ENCODE results near the gene RNF111.
A peak's percentile ranks its signal among the peaks of the same experiment; 100 is the strongest.

RNF111 gene

DNA sequence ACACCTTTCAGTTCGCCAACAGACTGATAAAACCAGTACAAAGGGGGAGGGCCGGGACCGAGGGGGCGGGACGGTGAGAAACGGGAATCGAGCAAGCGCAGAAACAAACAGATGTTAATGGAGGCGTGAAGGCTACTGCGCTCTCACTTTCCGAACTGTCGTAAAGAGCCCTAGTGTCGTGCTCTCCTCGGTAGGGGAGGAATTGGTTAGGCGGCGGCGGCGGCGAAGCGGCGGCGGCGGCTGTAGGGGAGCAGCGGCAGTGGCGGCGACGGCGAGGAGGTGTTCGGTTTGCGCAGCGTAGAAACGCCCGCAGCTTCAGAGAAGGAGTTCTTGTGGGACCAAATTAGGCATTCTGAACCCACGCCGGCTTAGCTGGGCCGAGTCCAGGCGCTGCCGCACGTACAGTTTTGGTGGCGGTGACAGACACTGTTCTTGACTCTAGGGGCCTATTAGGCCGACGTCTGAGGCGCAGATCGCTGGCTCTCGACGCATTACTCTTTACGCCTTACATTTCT, at the start of gene RNF111:
Gene RNF111 (plus strand): TSS at position 173 of the 515 bp plus-strand sequence. CDS start 43,160 bp downstream, outside the sequence.
- DNase-seq (ENCODE audit: low spot score) = peak; percentile 92

DNA sequence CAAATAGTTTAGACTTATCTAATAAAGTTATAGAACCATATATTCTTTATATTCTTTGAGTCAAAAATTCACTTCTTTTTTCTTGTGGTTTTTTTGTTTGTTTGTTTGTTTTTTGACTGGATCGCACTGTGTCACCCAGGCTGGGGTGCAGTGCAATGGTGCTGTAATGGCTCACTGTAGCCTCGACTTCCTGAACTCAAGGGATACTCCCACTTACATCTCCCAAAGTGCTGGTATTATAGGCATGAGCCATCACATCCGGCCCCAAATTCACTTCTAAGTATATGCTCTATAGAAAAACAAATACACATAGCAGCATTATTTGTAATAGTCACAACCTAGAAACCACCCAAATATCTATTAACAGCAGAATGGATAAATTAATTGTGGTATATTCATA, 40.3 kb upstream of the RNF111 start:
- DNase-seq (ENCODE audit: low spot score) = no peak

GRCh38 chr15:58951388-58952007, 36.0 kb upstream of the RNF111 start:
- no peak for DNase-seq (ENCODE audit: low spot score)

DNA sequence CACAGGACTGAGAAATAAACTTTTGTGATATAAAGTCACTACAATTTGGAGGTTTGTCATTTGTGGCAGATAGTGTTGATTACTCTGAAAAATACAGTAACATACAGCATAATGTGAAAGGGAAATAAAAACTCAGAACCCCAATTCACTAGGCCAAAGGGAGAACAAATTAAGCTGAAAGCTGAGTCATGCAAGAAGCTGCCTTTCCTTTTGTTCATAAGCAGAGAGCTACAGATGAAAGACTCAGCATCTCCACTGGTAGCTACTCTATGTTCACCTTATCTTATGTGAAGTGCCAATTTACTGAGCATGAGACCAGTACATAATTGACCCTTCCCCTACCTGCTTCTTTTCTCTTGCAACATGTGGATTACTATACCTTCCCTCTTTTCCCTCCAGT, 34.7 kb upstream of the RNF111 start:
- DNase-seq (ENCODE audit: low spot score) = no peak

- DNase-seq (ENCODE audit: low spot score) = peak; percentile 60
Observed at GRCh38 chr15:58957101-58957973, 30.1 kb upstream of the RNF111 start.

- no peak for DNase-seq (ENCODE audit: low spot score)
Observed at GRCh38 chr15:58958811-58959210, 28.7 kb upstream of the RNF111 start.

DNA sequence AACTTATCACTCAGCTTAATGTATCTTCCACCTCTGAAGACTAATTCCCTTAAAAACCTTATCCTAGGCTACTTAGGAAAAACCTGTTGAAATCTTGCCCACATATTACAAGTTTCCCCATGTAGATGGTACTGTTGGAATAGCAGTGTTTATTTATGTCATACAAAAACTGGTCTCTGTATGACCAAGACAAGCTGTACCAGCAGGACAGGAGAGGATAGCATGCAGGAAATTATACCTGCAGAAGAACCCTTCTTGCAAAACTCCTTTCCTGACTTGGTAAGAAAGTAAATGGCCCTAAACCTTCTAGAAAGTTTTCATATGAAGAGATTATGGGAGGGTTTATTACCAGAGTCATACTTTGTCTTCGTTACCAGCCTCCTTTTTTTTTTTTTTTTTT, 25.3 kb upstream of the RNF111 start:
- DNase-seq (ENCODE audit: low spot score) = no peak

DNA sequence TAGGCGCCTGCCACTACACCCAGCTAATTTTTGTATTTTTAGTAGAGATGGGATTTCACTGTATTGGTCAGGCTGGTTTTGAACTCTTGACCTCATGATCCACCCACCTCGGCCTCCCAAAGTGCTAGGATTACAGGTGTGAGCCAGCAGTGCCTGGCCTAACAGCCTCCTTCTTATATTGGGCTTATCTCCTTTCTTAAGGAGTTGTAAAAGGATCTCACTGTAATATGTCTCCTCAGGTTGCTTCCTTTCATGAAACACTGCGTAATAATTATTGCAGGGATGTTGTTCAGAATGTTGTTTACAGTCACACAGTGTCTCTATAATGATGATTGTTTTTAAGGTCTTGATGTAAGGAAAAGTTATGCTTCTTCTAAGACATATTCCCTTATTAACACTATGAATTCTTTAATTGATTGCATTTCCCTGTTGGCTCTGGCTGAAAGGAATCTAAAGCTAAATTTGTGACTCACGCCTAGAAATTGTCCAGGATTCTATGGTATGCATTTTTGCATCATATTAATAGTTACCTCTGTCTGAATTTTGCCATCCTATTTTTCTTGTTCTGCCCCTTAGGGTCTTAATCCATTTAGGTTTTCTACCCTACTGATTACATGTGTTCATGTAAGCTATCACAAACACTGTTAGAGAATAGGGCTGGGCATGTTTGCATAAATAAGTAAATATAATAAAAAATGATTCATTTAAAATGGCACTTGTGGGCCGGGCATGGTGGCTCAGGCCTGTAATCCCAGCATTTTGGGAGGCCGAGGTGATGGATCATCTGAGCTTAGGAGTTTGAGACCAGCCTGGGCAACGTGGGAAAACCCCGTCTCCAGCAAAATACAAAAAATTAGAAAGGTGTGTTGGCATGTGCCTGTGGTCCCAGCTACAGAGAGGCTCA, 24.5 kb upstream of the RNF111 start:
- no peak for DNase-seq (ENCODE audit: low spot score)

DNA sequence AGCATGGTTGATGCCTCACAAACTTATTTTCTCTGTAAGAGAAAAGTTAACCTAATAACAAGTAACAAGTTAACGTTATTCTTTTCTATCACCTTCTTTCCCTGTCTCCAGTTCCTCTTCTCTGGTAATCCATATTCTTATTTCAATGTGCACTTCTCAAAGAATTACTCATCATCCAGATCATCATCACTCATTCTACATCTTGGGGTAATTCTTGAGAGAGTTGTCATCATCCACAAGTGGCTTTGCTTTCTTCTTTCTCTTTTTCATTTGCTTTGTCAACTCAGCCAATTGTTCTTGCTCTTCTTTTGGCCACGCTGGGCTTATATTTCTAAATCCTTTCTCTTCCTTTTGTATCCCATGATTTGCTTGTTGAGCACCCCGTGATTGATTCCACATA, 20.8 kb upstream of the RNF111 start:
- no peak for DNase-seq (ENCODE audit: low spot score)

- DNase-seq (ENCODE audit: low spot score) = no peak
Observed at GRCh38 chr15:58967479-58967878, 20.0 kb upstream of the RNF111 start.

GRCh38 chr15:58977887-58978286, 9.6 kb upstream of the RNF111 start:
- DNase-seq (ENCODE audit: low spot score) = no peak

GRCh38 chr15:58980351-58980939, 7.0 kb upstream of the RNF111 start:
- no peak for DNase-seq (ENCODE audit: low spot score)

DNA sequence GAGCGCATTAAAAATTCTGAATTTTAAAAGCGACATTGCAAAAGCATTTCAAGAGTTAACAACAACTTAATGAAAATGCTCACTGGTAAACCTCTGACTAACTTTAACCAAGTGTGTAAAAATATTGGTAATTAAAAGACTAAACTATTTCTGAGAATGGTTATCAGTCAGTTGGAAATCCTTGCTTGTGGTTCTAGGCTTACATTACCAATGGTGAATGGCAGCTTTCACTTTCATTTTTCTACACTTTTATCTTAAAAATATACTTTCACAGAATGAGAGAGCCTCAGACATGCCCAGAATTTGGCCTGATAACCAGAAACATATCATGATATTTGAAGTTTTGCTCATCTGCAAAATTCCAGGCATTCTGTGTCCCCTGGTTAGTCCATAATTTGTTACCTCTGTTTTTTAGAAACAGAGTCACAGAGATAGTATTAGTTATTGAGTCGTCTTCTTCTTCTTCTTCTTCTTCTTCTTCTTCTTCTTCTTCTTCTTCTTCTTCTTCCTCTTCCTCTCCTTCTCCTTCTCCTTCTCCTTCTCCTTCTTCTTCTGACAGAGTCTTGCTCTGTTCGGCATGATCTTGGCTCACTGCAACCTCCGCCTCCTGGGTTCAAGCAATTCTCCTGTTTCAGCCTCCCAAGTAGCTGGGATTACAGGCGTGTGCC, 5.5 kb upstream of the RNF111 start:
- no peak for DNase-seq (ENCODE audit: low spot score)

- DNase-seq (ENCODE audit: low spot score) = no peak
Observed at GRCh38 chr15:58983261-58983660, 4.2 kb upstream of the RNF111 start.

GRCh38 chr15:58985443-58985842, 2.0 kb upstream of the RNF111 start:
- DNase-seq (ENCODE audit: low spot score) = no peak

DNA sequence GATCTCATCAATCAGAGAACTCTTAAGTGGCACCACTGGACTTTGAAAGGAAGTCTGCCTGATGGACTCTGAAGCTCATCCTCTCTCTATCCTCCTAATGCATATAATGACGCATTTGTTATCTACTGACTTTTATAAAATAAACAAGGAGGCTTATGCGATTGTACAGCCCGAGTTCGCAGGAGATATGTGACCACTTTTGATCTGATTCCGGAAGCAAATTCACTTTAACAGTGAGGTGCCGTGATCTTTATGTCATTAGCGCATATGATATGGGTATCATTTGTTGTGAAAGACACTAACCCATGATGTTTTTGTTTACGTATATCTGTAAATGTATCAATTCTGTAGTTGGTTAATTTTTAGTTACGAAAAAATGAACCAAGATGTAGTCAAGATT, 427 bp upstream of the RNF111 start:
- no peak for DNase-seq (ENCODE audit: low spot score)

- DNase-seq (ENCODE audit: low spot score) = peak; percentile 87
Observed at GRCh38 chr15:58988006-58988785, 733 bp downstream of the RNF111 start.

DNA sequence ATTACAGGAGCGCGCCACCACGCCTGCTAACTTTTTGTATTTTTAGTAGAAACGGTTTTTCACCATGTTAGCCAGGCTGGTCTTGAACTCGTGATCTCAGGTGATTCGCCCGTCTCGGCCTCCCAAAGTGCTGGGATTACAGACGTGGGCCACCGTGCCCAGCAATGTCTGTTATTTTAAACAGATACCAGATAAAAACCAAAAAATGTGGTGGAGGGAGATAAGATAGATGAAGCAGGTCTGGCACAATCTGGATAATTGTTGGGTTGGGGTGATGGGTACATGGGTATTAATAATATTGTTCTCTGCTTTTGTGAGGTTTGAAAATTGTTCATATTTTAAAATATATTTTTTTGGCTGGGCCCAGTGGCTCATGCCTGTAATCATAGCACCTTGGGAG, 4.7 kb downstream of the RNF111 start:
- DNase-seq (ENCODE audit: low spot score) = no peak

GRCh38 chr15:58994906-58995453, 7.5 kb downstream of the RNF111 start:
- no peak for DNase-seq (ENCODE audit: low spot score)

DNA sequence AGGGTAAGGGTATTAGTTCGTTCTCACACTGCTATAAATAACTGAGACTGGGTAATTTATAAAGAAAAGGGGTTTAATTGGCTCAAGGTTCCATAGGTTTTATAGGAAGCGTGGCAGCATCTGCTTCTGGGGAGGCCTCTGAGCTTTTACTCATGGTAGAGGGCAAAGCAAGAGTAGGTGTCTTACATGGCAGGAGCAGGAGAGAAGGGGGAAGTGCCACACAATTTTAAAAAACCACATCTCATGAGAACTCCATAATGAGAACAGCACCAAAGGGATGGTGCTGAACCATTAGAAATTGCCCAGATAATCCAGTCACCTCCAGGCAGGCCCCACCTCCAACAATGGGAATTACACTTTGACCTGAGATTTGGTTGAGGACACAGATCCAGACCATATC, 12.2 kb downstream of the RNF111 start:
- no peak for DNase-seq (ENCODE audit: low spot score)

Data from ecto neural progenitor cell (in vitro differentiated cells).